ENCODE data around the gene EML6.

The EML6 gene

DNA sequence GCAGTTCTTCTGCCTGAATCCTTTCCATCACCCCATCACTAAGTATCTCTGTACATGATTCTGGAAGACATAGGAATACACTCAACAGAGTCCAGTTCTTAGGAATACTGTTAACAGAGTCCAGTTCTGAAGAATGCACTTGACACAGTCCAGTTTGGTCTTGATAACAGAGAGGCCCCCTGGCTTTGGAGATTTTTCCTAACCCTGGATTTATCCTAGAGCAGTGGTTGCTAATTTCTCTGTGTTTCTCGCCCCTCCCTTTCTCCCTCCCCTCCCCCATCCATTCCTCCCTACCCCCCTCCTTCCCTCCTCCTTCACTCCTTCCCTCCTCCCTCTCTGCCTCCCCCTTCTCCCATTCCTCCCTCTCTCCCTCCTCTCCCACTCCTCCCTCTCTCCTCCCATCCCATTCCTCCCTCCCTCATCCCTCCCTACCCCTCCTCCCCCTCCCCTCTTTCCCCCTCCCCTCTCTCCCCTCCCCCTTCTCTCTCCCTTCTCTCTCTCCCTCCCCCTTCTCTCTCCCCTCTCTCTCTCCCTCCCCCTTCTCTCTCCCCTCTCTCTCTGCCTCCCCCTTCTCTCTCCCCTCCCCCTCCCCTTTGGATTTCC is 221.4 kb downstream of the EML6 start:
- TF ChIP-seq, protein P1, sequence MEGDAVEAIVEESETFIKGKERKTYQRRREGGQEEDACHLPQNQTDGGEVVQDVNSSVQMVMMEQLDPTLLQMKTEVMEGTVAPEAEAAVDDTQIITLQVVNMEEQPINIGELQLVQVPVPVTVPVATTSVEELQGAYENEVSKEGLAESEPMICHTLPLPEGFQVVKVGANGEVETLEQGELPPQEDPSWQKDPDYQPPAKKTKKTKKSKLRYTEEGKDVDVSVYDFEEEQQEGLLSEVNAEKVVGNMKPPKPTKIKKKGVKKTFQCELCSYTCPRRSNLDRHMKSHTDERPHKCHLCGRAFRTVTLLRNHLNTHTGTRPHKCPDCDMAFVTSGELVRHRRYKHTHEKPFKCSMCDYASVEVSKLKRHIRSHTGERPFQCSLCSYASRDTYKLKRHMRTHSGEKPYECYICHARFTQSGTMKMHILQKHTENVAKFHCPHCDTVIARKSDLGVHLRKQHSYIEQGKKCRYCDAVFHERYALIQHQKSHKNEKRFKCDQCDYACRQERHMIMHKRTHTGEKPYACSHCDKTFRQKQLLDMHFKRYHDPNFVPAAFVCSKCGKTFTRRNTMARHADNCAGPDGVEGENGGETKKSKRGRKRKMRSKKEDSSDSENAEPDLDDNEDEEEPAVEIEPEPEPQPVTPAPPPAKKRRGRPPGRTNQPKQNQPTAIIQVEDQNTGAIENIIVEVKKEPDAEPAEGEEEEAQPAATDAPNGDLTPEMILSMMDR (conservative IDR thresholded peaks at IDR 0.05; ENCODE audit: control insufficient read depth, insufficient read depth, low read depth, low read length), result no peak
- no peak overlapping the region for H3K4me3 ChIP-seq (ENCODE audit: control insufficient read depth, low read depth, low read length)
- no peak for DNase-seq (ENCODE audit: low read depth)

DNA sequence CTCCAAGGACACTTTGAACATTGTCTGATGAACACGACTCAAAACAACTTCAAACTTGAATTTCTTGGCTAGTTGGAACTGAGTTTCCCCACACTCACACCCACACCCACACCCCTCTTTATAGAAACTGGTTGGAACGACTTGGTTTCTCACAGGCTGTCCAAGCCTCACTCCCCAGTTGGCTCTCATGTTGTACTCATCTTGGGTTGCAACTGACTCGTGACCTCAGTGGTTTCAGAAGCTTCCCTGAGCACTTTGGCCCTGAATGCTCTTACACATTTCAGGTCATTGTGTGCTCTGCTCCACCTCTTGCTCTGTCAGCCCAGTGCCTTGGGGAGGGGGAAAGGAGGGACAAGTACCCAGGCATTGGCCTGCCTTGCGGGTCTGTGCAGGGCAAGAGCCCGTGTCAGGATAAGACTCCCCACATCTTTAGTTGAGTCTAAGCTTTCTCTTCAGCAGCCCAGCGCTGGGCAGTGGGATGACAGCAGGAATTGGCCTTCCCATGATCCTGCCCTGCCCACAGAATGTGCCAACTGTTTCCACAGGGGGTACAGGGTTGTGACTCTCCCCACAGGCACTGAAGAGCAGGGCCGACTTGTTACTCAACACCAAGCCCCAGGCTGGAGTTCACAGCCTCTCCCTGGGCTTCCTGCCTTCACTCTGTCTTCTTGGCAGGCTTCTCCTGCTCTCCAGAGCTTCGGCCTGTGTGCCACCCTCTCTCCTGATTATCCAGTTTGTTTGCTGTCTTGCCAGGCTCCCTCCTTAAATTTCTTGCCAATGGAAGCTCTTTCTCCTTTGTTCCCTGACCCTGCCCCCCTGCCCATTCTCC is 222.1 kb downstream of the EML6 start:
- peak; percentile 89 for DNase-seq (ENCODE audit: low read depth)
- TF ChIP-seq, protein P1 (conservative IDR thresholded peaks at IDR 0.05; ENCODE audit: control insufficient read depth, insufficient read depth, low read depth, low read length), result no peak
- no peak overlapping the region for H3K4me3 ChIP-seq (ENCODE audit: control insufficient read depth, low read depth, low read length)

DNA sequence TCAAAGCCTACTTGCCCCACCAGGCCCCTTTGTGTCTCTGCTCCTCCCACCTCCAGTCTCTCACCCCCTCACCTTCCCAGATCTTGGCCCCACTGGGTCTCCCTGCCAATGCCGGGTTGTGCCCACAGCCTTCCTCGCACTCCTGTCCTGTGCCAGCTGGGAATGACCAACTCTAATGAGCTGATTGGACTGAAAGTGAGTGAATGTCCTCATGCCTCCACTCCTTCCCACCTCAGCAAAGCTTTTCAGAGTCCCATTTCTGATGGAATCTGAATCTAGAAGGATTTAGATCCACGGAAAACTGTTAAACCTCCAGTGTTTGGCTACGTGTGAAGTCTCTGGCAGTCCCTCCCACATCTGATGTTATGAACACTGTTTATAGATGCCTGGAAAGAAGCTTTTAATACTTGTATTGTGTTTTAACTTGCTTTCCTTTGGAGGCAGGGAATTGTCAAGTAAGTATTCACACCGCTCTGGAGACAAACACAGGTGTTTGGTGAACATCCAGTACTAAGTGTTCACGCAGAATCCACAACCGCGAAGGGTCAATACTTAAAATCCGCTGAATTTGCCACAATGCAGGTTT is 222.9 kb downstream of the EML6 start:
- TF ChIP-seq, protein P1 (conservative IDR thresholded peaks at IDR 0.05; ENCODE audit: control insufficient read depth, insufficient read depth, low read depth, low read length), result no peak
- no peak for DNase-seq (ENCODE audit: low read depth)
- no peak overlapping the region for H3K4me3 ChIP-seq (ENCODE audit: control insufficient read depth, low read depth, low read length)

DNA sequence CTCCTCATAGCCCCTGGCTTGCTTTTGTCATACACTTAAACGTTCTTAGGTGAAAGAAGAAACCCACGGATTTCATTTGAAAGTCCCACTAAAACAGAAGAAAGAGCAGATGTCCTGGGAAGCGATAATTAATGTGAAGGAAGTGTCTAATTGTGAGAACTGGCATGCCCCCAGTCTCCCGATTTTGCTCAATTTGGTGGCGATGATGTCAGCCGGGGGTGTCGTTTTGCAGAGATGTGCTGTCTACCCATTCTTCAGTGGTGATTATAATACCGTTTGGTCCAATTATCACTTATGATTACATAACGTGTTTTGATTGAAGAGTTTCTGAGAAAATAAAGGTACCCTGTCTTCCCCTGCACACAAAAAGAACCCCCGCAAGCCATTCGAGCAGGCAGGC is 223.7 kb downstream of the EML6 start:
- TF ChIP-seq, protein P1 (conservative IDR thresholded peaks at IDR 0.05; ENCODE audit: control insufficient read depth, insufficient read depth, low read depth, low read length), result no peak
- no peak overlapping the region for H3K4me3 ChIP-seq (ENCODE audit: control insufficient read depth, low read depth, low read length)
- DNase-seq (ENCODE audit: low read depth), result no peak

DNA sequence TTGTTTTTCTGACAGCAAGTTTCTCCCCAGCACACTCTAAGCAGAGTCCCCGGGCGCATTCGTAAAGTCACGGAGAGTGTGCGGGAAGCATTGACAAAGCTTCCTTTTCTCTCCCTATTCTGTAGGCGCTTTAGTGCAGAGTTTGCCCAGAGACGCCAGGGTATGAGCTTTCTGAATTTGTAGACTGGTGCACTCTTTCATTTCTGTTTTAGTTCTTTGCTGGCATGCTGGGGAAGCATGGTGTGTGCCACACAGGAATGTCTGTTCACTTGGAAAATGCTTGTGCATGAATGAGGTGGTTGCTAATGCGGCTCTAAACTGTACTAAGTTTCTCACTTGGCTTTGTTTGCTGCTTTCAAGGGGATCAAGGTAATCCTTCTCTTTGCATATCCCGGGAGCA is 224.2 kb downstream of the EML6 start:
- TF ChIP-seq, protein P1 (conservative IDR thresholded peaks at IDR 0.05; ENCODE audit: control insufficient read depth, insufficient read depth, low read depth, low read length), result no peak
- H3K4me3 ChIP-seq (ENCODE audit: control insufficient read depth, low read depth, low read length), result no peak overlapping the region
- DNase-seq (ENCODE audit: low read depth), result no peak

DNA sequence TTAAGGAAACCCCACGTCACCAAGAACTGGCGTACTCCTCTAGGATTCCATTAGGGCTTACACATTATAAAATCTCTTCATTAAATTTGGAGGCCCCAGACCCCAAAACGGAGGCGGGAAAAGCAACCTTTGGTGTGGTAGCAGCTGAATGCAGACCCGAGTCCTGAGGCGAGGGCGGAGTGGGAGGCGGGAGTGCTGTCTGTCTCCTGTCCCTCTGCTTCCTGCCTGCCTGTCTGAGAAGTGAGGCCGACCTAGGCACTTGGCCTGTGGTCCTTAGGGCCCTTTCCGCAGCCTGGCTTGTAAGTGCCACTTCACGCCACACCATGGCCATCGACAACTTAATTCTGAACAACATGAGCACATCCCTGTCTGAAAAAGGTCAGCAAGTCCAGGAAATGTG is 224.7 kb downstream of the EML6 start:
- TF ChIP-seq, protein P1 (conservative IDR thresholded peaks at IDR 0.05; ENCODE audit: control insufficient read depth, insufficient read depth, low read depth, low read length), result no peak

More for the DNA sequence above, 224.7 kb downstream of the EML6 start:
- DNase-seq (ENCODE audit: low read depth), result no peak
- no peak overlapping the region for H3K4me3 ChIP-seq (ENCODE audit: control insufficient read depth, low read depth, low read length)

All from fibroblast of mammary gland (primary cell).